ENCODE measurements around the gene TNS3. TPM values are rescaled to one million over a fixed set of nuclear protein-coding genes. Genes with fewer than 3 reads are reported as not detected.
"Not testable (repeated sequence)": the region's sequence is repeated elsewhere in the genome, so short reads cannot be mapped to it uniquely, and the experiment has no call there.

Gene TNS3
- total RNA-seq, 1 donor from 2014 or later, result 6.1 TPM

DNA sequence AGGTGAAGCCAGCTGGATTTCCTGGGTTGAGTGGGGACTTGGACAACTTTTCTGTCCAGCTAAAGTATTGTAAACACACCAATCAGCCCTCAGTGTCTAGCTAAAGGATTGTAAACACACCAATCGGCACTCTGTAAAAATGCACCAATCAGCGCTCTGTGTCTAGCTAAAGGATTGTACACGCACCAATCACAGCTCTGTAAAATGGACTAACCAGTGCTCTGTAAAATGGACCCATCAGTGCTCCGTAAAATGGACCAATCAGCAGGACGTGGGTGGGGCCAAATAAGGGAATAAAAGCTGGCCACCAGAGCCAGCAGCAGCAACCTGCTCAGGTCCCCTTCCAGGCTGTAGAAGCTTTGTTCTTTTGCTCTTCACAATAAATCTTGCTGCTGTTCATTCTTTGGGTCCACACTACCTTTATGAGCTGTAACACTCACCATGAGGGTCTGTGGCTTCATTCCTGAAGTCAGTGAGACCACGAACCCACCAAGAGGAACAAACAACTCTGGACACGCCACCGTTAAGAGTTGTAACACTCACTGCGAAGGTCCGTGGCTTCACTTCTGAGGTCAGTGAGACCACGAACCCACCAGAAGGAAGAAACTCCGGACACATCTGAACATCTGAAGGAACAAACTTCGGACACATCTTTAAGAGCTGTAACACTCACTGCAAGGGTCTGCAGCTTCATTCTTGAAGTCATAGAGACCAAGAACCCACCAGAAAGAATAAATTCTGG, 21.8 kb upstream of the TNS3 start:
- not testable (repeated sequence) for DNase-seq (ENCODE audit: low spot score in 2 of 2); FAIRE-seq

DNA sequence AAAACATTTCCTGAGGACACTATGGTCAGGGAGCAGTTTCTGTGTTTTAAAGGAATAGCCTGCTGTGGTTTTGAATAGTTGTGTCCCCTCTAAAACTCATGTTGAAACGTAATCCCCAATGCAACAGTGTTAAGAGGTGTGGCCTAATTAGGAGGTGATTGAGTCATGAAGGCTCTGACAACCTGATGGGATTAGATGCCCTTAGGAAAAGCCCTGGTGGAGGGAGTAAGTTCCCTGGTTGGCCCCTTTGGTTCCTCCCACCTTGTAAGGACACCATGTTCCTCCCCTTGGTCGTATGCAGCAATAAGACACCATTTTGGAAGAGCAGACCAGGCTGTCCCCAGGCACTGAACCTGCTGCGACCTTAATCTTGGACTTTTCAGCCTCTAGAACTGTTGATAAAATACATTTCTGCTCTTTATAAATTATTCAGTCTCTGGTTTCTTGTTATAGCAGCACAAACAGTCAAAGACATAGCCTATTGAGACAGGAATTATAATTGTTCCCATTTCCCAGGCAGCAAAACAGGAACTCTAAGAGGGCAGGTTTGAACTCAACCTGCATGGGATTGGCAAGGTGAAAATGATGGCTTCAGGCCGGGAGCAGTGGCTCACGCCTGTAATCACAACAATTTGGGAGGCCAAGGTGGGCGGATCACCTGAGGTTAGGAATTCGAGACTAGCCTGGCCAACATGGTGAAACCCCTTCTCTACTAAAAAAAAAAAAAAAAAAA, 20.5 kb upstream of the TNS3 start:
- FAIRE-seq (no peak), DNase-seq (ENCODE audit: low spot score in 2 of 2) (no peak)

DNA sequence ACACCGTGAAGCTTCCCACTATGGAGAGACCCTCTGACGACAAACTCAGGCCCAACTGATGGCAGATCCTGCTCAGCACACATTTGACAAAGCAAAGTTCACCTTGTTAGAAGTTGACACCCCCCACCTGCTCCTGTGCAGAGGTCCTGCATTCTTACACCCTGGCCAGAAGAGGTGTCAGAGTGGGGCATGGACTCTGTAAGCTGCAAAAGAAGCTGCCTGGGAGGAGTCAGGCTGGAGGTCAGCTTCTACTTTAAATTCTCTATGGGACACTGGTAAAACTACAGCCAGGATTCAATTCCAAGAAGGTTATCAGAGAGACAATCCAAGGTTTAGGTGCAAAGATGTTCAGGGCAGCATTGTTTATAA, 20.0 kb upstream of the TNS3 start:
- DNase-seq (ENCODE audit: low spot score in 2 of 2) (no peak), FAIRE-seq (no peak)

DNA sequence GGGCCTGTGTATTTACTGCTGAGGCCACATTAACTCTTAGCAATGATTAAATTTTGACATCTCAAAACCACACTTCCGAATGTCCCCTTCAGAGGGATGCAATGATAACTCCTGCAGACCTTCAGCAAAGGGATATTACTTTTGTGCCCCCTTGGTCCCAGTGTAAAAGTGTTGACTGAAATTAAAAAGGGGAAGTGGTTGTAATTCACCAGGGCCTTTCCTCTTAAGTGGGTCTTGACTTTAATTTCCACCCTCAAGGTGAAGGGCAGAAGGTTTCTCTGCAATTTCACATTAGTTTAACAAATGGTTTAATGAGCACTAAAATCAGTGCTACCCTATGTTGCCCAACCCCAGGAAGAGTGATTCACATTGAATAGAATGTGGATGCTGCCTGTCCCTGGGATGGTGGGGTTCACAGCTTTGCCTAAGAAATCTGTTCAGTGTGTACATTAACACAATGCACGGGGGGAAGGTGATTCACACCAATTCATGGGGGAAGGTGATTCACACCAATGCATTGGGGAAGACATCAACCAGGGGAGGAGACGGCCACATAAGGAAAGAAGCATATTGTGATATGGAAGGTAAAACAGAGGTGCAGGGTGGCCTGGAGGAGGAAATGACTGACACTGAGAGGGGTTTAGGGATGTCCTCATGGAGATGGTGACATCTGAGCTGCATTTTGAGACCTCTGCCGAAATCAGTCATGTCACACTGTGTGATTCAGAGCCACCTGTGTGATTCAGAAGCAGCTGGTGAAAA, 19.4 kb upstream of the TNS3 start:
- DNase-seq (ENCODE audit: low spot score in 2 of 2), result no peak
- FAIRE-seq, result no peak

DNA sequence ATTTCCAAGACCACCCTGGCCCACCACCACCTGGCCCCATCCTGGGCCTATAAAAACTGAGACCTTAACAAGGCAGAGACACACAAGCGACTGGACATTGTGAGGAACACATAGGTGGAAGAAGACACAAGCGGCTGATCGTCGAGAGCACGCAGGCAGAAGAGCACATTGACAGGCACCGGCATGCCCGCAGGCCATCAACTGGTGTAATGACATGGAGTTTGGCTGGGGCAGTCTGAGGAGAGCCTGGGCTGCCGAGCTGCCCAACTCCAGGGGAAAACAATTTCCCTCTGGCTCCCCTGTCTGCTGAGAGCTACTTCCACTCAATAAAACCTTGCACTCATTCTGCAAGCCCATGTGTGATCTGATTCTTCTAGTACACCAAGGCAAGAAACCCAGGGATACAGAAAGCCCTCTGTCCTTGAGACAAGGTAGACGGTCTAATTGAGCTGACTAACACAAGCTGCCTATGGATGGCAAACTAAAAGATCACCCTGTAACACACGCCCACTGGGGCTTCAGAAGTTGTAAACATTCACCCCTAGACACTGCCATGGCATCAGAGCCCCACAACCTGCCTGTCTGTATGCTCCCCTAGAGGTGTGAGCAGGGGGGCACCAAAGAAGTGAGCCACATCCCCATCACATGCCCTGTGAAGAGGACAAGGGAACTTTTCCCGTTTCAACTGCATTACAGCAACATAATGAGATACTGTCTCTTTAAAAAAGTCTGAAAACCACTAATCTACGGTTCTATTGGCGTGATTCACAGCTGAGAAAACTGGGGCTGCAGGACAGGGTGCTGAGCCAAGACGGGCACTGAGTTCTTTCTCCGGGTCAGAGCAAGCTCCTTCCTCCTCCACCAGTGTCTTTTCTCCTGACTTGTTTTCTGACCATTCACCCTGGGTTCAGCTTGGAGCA, 18.5 kb upstream of the TNS3 start:
- no peak for DNase-seq (ENCODE audit: low spot score in 2 of 2)
- no peak for FAIRE-seq

DNA sequence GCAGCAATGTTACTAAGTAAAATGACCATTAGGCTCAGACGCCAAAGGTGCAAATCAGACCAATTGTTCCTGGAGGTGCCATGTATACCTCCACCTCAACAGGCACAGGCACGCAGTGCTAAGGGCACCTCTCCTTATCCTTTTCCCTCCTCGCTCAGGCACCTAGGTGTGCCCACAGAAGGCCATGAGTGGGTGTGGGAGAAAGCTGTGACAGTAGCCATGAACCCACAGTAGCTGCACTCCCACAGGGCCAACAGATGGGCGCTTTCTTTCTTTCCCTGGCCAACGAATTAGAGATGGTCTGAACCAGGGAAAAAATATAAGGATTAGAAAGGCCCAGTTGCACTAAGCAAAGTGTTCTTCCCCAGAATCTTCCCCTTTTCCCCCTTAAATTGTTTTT, 15.5 kb upstream of the TNS3 start:
- DNase-seq (ENCODE audit: low spot score in 2 of 2), result no peak
- FAIRE-seq, result no peak

DNA sequence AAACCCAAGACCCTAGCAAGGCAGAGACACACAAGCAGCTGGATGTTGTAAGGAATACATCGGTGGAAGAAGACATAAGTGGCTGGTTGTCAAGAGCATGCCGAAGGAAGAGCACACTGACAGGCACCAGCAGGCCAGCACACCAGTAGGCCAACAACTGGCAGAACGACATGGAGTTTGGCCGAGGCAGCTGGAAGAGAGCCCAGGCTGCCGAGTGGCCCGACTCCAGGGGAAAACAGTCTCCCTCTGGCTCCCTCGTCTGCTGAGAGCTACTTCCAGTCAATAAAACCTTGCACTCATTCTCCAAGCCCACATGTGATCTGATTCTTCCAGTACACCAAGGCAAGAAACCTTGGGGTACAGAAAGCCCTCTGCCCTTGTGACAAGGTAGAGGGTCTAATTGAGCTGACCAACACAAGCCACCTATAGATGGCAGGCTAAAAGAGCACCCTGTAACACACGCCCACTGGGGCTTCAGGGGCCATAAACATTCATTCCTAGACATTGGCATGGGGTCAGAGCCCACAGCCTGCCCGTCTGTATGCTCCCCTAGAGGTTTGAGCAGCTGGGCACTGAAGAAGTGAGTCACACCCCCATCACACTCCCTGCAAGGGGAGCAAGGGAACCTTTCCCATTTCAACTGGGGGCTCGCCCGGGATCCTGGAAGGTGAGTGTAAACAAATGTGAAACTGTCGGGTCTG, 14.7 kb upstream of the TNS3 start:
- no peak for FAIRE-seq
- no peak for DNase-seq (ENCODE audit: low spot score in 2 of 2)

DNA sequence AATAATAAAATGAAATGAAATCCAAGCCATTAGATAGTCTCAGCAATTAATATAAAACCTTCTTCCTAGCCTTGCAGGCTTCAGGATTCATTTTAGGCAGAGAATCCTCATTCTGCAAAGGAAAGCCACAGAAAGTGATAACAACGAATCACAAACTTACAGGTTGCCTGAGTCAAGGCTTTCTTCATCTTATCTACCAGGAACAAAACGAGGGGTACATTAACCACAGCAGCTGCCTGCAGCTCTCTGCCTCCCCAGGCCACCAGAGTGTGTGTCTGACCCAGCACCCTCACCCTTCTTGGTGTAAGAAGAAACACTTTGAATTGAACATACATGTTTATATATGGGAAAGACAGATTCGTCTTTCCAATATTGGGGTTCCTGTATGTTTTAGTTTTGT, 12.5 kb upstream of the TNS3 start:
- DNase-seq (ENCODE audit: low spot score in 2 of 2) (no peak), FAIRE-seq (no peak)

DNA sequence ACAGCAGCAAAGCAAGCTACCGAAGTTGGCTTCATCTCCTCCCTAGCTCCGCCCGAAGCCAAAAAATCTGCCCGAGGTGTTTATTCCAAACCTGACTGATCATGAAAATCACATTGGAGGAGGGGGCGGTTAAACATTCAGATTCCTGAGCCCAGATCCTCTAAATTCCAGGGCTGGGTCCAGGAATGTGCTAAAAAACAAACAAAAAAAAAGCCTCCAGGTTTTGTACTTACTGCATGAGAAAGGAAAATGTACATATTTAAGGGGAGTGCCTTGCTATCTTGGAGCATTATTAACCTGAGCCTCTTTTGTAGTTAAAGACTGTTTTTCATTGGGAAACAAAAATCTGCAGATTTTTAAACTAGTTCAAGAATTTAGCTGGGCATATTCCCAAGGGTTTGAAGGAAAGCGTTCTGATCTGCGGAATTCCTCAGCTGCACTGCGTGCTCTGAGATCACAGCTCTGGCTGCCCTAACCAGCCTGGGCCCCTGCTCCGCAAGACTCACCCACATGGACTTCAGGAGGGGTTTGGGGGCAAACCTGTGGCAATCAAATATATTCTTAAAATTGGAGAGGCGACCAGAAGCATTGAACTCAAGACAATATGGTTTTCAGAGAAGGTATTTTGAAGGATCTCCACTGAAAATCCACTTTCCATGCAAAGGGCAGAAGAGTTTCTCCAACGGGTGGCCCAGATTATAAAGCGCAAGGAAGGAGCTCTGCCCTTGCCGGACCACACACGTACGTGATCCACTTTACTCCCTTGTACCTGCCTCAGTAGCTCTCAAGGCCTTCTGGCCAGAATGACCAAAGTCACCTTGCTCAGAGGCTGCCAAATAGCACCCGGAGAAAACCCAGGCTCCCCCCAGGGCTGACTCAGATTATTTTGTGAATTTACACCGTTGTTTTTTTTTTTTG, 10.0 kb upstream of the TNS3 start:
- no peak for DNase-seq (ENCODE audit: low spot score in 2 of 2)
- no peak for FAIRE-seq

DNA sequence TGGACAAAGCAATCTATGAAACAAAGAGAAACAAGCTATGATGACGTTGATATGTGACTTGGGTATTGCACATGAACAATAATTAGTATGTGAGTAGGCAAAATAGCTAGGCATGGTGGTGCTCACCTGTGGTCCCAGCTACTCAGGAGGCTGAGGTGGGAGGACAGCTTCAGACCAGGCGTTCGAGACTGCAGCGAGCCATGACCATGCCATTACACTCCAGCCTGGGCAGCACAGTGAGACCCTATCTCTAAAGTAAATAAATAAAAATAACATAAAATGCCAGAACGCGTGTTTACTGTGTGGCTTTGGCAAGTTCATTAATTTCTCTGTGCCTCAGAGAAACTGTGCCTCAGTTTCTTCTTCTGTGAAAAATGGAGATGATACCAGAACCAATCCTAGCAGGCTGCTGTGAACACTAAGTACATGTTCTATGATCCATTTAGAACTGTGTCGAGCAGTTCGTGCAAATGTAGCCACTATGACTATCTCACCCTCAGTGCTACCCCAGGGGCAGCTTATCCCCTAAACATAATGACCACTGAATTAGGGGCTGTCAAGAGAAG, 9.3 kb upstream of the TNS3 start:
- FAIRE-seq (no peak), DNase-seq (ENCODE audit: low spot score in 2 of 2) (no peak)

DNA sequence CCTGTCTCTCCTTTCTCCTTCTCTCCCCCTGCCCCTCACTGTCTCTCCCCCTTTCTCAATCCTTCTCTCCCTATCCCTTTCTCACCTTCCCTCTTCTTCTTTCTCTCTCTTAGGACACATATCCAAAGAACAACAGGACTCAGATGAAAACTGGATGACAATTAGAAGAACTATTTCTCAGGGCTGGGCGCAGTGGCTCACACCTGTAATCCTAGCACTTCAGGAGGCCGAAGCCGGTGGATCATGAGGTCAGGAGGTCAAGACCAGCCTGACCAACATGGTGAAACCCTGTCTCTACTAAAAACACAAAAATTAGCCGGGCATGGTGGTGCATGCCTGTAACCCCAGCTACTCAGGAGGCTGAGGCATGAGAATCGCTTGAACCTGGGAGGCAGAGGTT, 8.3 kb upstream of the TNS3 start:
- DNase-seq (ENCODE audit: low spot score in 2 of 2); FAIRE-seq: not testable (repeated sequence)

DNA sequence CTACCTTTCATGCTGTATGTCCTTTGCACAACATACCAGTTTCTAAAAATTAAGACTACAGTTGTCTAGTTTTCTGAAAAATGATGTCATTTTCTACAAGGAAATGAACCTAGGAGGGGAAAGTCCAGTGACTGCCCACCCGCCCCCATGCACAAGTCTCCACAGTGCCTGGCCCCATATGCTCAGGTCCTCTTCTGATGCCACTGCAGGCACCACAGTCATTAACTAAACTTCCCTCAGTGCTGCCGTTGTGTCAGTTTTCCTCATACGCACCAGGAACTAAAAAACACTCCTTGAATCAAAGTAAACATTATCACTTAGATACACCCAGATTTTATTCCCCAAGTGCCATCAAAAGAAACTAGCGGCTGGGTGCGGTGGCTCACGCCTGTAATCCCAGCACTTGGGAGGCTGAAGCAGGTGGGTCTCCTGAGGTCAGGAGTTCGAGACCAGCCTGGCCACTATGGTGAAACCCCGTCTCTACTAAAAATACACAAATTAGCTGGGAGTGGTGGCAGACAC, 6.9 kb upstream of the TNS3 start:
- FAIRE-seq (no peak), DNase-seq (ENCODE audit: low spot score in 2 of 2) (no peak)

DNA sequence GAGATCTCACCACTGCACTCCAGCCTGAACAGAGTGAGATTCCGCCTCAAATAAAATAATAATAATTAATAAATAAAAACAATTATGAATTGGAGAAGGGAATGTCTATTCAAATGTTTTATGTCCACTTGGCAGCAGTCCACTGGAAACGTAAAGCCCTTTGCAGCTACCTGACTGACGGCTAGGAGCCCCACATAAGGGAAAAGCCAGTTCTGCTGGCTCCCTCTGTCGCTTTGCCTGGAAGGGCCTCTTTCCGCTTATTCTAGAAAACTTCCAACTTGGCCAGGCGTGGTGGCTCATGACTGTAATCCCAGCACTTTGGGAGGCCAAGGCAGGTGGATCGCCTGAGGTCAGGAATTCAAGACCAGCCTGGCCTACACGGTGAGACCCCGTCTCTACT, 6.1 kb upstream of the TNS3 start:
- DNase-seq (ENCODE audit: low spot score in 2 of 2), result no peak
- FAIRE-seq, result no peak

DNA sequence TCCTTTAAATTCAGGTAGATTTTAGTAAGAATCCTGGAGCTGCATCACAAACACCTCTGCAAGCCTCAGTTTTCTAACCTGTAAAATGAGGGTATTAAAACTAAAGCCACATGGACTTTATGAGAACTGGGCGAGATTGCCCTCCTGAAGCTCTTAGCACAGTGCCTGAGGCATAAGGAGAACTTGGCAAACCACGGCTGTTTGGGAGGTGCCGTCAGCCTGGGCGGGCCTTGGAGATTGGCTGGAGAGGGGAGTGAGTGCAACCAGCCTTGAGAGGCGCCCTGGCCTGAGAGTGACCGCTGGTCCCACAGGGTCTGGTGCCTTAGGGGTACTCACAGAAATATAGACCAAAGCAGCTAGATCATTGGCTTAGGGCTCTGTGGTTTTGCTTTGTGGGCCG, 5.4 kb upstream of the TNS3 start:
- DNase-seq (ENCODE audit: low spot score in 2 of 2) (no peak), FAIRE-seq (no peak)

DNA sequence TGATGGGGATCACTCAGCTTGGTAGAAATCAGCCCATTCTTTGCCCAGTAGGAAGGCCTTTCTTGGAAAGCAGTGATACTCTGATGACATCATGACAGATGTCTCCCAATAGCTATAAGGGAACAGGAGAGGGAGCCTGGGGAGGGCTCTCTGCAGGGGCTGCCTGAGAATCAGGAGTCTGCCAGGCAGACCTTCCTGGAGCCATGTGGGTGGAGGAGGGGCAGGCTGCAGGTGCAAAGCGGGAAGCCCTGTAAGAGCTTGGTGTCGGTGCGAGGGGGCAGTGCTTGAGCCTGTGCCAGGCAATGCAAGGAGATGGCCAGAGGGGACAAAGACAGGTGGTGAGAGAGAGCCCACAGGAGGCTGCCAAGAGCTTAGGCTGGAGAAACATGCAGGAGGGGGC, 5.0 kb upstream of the TNS3 start:
- no peak for FAIRE-seq
- no peak for DNase-seq (ENCODE audit: low spot score in 2 of 2)

DNA sequence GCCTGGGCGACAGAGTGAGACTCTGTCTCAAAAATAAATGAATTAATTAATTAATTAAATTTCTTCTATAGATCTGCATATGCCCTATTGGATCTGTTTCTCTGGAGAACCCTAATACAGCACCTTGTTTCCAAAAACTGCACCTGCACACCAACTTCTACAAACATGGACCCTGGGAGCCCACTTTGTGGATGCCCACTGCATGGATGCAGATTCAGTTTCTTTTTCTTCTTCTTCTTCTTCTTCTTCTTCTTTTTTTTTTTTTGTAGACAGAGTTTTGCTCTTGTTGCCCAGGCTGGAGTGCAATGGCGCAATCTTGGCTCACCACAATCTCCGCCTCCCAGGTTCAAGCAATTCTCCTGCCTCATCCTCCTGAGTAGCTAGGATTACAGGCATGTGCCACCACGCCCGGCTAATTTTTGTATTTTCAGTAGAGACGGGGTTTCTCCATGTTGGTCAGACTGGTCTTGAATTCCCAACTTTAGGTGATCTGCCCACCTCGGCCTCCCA, 4.3 kb upstream of the TNS3 start:
- not testable (repeated sequence) for FAIRE-seq; DNase-seq (ENCODE audit: low spot score in 2 of 2)

DNA sequence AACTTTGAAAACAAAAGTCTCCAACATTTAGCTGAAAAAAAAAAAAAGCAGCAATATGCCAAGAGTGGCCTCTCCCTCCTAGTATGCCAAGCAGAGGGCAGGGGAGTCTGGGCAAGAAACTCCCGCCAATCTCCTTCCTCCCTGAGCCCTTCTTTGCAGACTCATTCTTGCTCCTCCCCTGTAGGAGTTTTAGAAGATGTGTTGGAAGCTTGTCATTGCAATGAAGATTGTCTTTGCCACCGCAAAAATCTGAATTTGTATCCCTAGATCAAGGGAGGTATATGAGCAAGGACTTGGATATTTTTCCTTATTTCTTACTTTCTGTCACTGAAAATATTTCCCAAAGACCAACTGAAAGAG, 2.6 kb upstream of the TNS3 start:
- DNase-seq (ENCODE audit: low spot score in 2 of 2), result no peak
- FAIRE-seq, result no peak
